Endodermal cell (in vitro differentiated cells): ENCODE data around the gene ARL4A. TPM values are rescaled to one million over a fixed set of nuclear protein-coding genes. Genes with fewer than 3 reads are reported as not detected.
"Not testable (repeated sequence)": the region's sequence is repeated elsewhere in the genome, so short reads cannot be mapped to it uniquely, and the experiment has no call there.

Source experiments
- DNase-seq: peaks from one replicate; pipeline ENCODE4 v3.0.0-alpha.2; 2017
- H3K27ac ChIP-seq: 2 replicates; pipeline ENCODE4 v1.5.1; 2013; ENCODE audit warnings: mild to moderate bottlenecking, low read depth, low read length, moderate library complexity
- H3K27me3 ChIP-seq: 2 replicates; pipeline ENCODE4 v1.6.1; 2013; ENCODE audit warnings: mild to moderate bottlenecking, low read length, moderate library complexity; ENCODE audit not compliant: insufficient read depth, control insufficient read depth, poor library complexity, severe bottlenecking
- H3K36me3 ChIP-seq: 2 replicates; pipeline ENCODE4 v1.7.0; 2013; ENCODE audit warnings: mild to moderate bottlenecking, low read length, moderate library complexity; ENCODE audit not compliant: control insufficient read depth, insufficient read depth
- H3K4me1 ChIP-seq: one replicate; pipeline ENCODE4 v1.7.0; 2013; ENCODE audit warnings: low read length; ENCODE audit not compliant: control insufficient read depth, insufficient read depth
- H3K4me3 ChIP-seq: 2 replicates; pipeline ENCODE4 v1.5.1; 2013; ENCODE audit warnings: mild to moderate bottlenecking, low read length, moderate library complexity
- H3K9ac ChIP-seq: 2 replicates; pipeline ENCODE4 v1.6.1; 2013; ENCODE audit warnings: mild to moderate bottlenecking, low read length, moderate library complexity; ENCODE audit not compliant: poor library complexity, severe bottlenecking; ENCODE audit errors: extremely low read depth
- H3K9me3 ChIP-seq: 2 replicates; pipeline ENCODE4 v1.6.1; 2013; ENCODE audit warnings: mild to moderate bottlenecking, low read length, moderate library complexity; ENCODE audit not compliant: control insufficient read depth
- H3K27ac Mint-ChIP-seq: 2 replicates; pipeline ENCODE4 v1.8.0; 2020; ENCODE audit warnings: mixed read lengths
- H3K27me3 Mint-ChIP-seq: 2 replicates; pipeline ENCODE4 v1.8.0; 2021; ENCODE audit warnings: mild to moderate bottlenecking, mixed read lengths; ENCODE audit not compliant: insufficient read depth
- H3K36me3 Mint-ChIP-seq: 2 replicates; pipeline ENCODE4 v1.8.0; 2020; ENCODE audit warnings: low read depth, mixed read lengths
- H3K4me1 Mint-ChIP-seq: 2 replicates; pipeline ENCODE4 v1.8.0; 2020; ENCODE audit warnings: mixed read lengths
- H3K4me3 Mint-ChIP-seq: 2 replicates; pipeline ENCODE4 v1.8.0; 2020; ENCODE audit warnings: mild to moderate bottlenecking, moderate library complexity, mixed read lengths
- H3K9me3 Mint-ChIP-seq: 2 replicates; pipeline ENCODE4 v1.8.0; 2020; ENCODE audit warnings: mild to moderate bottlenecking, mixed read lengths
- CTCF ChIP-seq: fragments of 200-600 bp; sonication (generic); conservative IDR thresholded peaks from 2 replicates; pipeline ENCODE4 v1.5.0; 2021; ENCODE audit warnings: antibody characterized with exemption, mild to moderate bottlenecking
- WGBS, 2 experiments: methylation state at CpG; one replicate each; pipeline versions ENCODE4 v1.1.5 to v1.1.7; 2013; ENCODE audit warnings: missing lambda C conversion rate in 2 of 2, mixed read lengths in 1 of 2; ENCODE audit not compliant: insufficient coverage in 1 of 2, insufficient read length in 1 of 2; 5-methylcytosine and 5-hydroxymethylcytosine counted together
- total RNA-seq, 2 donors: library from RNA; stranded (reverse); fragmentation: NEBNext Ultra II Directional in 1 of 2; extraction: Animal tissue kit (Norgen Biotek cat#: 25700) in 1 of 2; gene quantifications; 2 replicates in 1 of 2; 3 replicates in 1 of 2; pipeline ENCODE4 v1.2.1, GENCODE V29; 2021

The ARL4A gene
- total RNA-seq, 2 donors from 2014 or later: 19.1 to 26.4 TPM

DNA sequence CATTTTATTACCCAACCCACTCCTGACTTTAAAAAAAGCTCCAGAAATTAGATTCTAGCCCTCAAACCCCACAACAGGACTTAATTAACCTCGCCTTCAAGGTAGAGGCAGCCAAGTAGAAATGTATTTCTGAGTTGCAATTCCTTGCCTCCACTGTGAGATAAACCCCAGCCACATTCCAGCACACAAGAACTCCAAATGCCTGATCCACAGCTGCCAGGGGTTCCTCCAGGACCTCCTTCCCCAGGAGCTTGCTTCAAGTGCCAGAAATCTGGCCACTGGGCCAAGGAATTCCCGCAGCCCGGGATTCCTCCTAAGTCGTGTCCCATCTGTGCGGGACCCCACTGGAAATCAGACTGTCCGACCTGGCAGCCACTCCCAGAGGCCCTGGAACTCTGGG is 25.9 kb upstream of the ARL4A start:
- H3K36me3 ChIP-seq: no peaks in the 10 kb centered on the region
- H3K27me3 ChIP-seq: no peaks in the 10 kb centered on the region
- no peak overlapping the region for H3K9ac ChIP-seq
- Mint-ChIP-seq H3K27ac (no peak overlapping the region), H3K4me1 (peaks cover 11% of the 10 kb centered on the region), H3K9me3 (no peaks in the 10 kb centered on the region), H3K4me3 (no peak overlapping the region), H3K36me3 (peaks cover 7% of the 10 kb centered on the region), H3K27me3 (no peaks in the 10 kb centered on the region)
- TF ChIP-seq CTCF: no peak
- H3K4me1 ChIP-seq: no peaks in the 10 kb centered on the region
- no peak overlapping the region for H3K4me3 ChIP-seq
- 94 to 100% methylated on average over 2 to 6 of the region's 6 CpGs for WGBS, 2 experiments
- H3K27ac ChIP-seq: no peak overlapping the region
- H3K9me3 ChIP-seq: peaks cover 4% of the 10 kb centered on the region
- DNase-seq: no peak

GRCh38 chr7:12670000-12670729 is 17.3 kb upstream of the ARL4A start:
- no peak overlapping the region for H3K27ac Mint-ChIP-seq
- H3K27me3 Mint-ChIP-seq: no peaks in the 10 kb centered on the region
- Histone ChIP-seq H3K36me3 (no peaks in the 10 kb centered on the region), H3K9ac (no peak overlapping the region), H3K9me3 (peaks cover 3% of the 10 kb centered on the region), H3K4me3 (no peak overlapping the region), H3K4me1 (no peaks in the 10 kb centered on the region), H3K27me3 (no peaks in the 10 kb centered on the region), H3K27ac (no peak overlapping the region)
- DNase-seq: no peak
- H3K4me3 Mint-ChIP-seq: no peak overlapping the region
- 100% methylated on average over 1 of the region's 1 CpG; no CpG with 5 or more reads in 1 of the 2 experiments for WGBS, 2 experiments
- peaks cover 3% of the 10 kb centered on the region for H3K9me3 Mint-ChIP-seq
- peaks cover 3% of the 10 kb centered on the region for H3K4me1 Mint-ChIP-seq
- no peak for TF ChIP-seq CTCF
- no peaks in the 10 kb centered on the region for H3K36me3 Mint-ChIP-seq

- no peak overlapping the region for H3K27ac Mint-ChIP-seq
- H3K27me3 Mint-ChIP-seq: no peaks in the 10 kb centered on the region
- no peaks in the 10 kb centered on the region for H3K36me3 Mint-ChIP-seq
- Histone ChIP-seq H3K9me3 (peaks cover 10% of the 10 kb centered on the region), H3K9ac (no peak overlapping the region), H3K27me3 (no peaks in the 10 kb centered on the region), H3K27ac (no peak overlapping the region), H3K36me3 (no peaks in the 10 kb centered on the region), H3K4me3 (no peak overlapping the region), H3K4me1 (no peaks in the 10 kb centered on the region)
- WGBS, 2 experiments: 92 to 100% methylated on average over 1 to 5 of the region's 6 CpGs
- TF ChIP-seq CTCF: no peak
- DNase-seq: no peak
- peaks cover 11% of the 10 kb centered on the region for H3K9me3 Mint-ChIP-seq
- peaks cover 1% of the 10 kb centered on the region for H3K4me1 Mint-ChIP-seq
- no peak overlapping the region for H3K4me3 Mint-ChIP-seq
These were observed 16.5 kb upstream of the ARL4A start for GRCh38 chr7:12670743-12671520.

- not testable (repeated sequence) for H3K36me3 ChIP-seq, H3K4me1 ChIP-seq, H3K27ac Mint-ChIP-seq, H3K36me3 Mint-ChIP-seq, H3K9ac ChIP-seq, H3K27ac ChIP-seq, DNase-seq, H3K27me3 ChIP-seq, H3K4me3 Mint-ChIP-seq, H3K27me3 Mint-ChIP-seq, H3K4me3 ChIP-seq, H3K4me1 Mint-ChIP-seq
- 96 to 97% methylated on average over 5 of the region's 7 CpGs for WGBS, 2 experiments
- H3K9me3 ChIP-seq: peaks cover 11% of the 10 kb centered on the region
- H3K9me3 Mint-ChIP-seq: peaks cover 26% of the 10 kb centered on the region
These were observed 14.0 kb upstream of the ARL4A start for GRCh38 chr7:12673436-12673835.
